SW480 (cell line): ENCODE data around the gene CLCN6.
"Not testable (repeated sequence)": the region's sequence is repeated elsewhere in the genome, so short reads cannot be mapped to it uniquely, and the experiment has no call there.

Experiments used
- DNase-seq: peaks from one replicate; pipeline ENCODE4 v3.0.0-alpha.2; 2016; ENCODE audit warnings: low spot score

CLCN6 gene

GRCh38 chr1:11796036-11796828 is 9.8 kb upstream of the CLCN6 start:
- DNase-seq = no peak

GRCh38 chr1:11797525-11798216 is 8.3 kb upstream of the CLCN6 start:
- DNase-seq = no peak

GRCh38 chr1:11799099-11799498 is 6.9 kb upstream of the CLCN6 start:
- no peak for DNase-seq

- no peak for DNase-seq
These were observed 6.1 kb upstream of the CLCN6 start for GRCh38 chr1:11799896-11800295.

GRCh38 chr1:11800391-11800755 is 5.6 kb upstream of the CLCN6 start:
- no peak for DNase-seq

- DNase-seq = peak; percentile 67
These were observed 5.1 kb upstream of the CLCN6 start for GRCh38 chr1:11800756-11801433.

- no peak for DNase-seq
These were observed 3.4 kb upstream of the CLCN6 start for GRCh38 chr1:11802616-11802972.

GRCh38 chr1:11802973-11803885 is 2.8 kb upstream of the CLCN6 start:
- DNase-seq = peak; percentile 31

GRCh38 chr1:11803924-11804665 is 1.9 kb upstream of the CLCN6 start:
- not testable (repeated sequence) for DNase-seq

- peak; percentile 65 for DNase-seq
These were observed 1.1 kb upstream of the CLCN6 start for GRCh38 chr1:11804666-11805421.

GRCh38 chr1:11806307-11806936 is 431 bp downstream of the CLCN6 start:
- DNase-seq = peak; percentile 30

GRCh38 chr1:11807133-11807532 is 1.1 kb downstream of the CLCN6 start:
- no peak for DNase-seq

- no peak for DNase-seq
These were observed 7.0 kb downstream of the CLCN6 start for GRCh38 chr1:11813021-11813420.

- DNase-seq = no peak
These were observed 11.2 kb downstream of the CLCN6 start for GRCh38 chr1:11817192-11817591.

- DNase-seq = no peak
These were observed 16.1 kb downstream of the CLCN6 start for GRCh38 chr1:11822091-11822490.

- no peak for DNase-seq
These were observed 17.6 kb downstream of the CLCN6 start for GRCh38 chr1:11823366-11824137.

GRCh38 chr1:11825131-11825530 is 19.1 kb downstream of the CLCN6 start:
- DNase-seq = no peak

GRCh38 chr1:11826946-11827345 is 21.0 kb downstream of the CLCN6 start:
- no peak for DNase-seq

- no peak for DNase-seq
These were observed 22.5 kb downstream of the CLCN6 start for GRCh38 chr1:11828511-11828910.
